ENCODE data around the gene EMC8. TPM values are rescaled to one million over a fixed set of nuclear protein-coding genes. Genes with fewer than 3 reads are reported as not detected.

The EMC8 gene
- total and polyA plus RNA-seq, 2 donors (not counting 1 experiment from before 2014, with no cell fraction given), result 22.1 to 33.1 TPM

DNA sequence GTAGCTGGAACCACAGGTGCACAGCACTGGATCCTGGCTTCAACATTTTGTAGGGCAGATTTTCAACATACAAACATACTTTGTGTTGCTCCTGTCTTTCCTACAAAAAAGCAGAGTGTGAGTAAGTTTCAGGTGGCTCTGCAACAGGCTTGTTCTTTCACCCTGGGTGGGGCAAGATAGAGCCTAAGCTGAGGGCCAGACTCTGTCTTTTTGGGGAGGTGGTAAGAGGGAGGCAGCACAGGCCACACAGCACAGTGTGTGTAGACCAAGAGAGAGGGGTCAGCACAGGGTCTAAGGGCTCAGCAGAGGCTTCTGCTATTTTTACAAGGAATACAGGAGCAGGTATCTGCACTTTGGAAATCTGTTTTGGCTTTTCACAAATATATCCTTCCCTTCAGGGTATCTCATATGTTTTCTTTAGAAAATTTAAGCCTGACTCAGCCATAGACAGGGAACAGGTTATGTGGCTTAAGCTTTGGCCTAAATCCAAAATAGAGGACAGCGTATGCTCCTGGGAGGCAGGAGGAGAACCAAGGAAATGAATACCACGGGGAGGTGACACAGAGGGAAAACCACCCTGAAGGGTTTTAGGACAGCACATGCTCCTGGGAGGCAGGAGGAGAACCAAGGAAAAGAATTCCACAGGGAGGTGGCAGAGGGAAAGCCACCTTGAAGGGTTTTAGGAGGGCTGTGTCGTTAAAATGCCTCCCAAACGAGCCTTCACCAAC is 21.6 kb downstream of the EMC8 start:
- Histone ChIP-seq H3K4me1 (ENCODE audit: control insufficient read depth in 2 of 2, insufficient read depth in 2 of 2, low read length in 2 of 2) (no peaks in the 10 kb centered on the region), H3K79me2 (ENCODE audit: control insufficient read depth, insufficient read depth, low read length) (no peaks in the 10 kb centered on the region), H3K9ac (ENCODE audit: low read length) (no peak overlapping the region), H4K20me1 (ENCODE audit: control insufficient read depth, insufficient read depth, low read length, poor library complexity, severe bottlenecking) (peaks cover 16% of the 10 kb centered on the region), H3K4me3 (ENCODE audit: control extremely low read depth in 1 of 5, extremely low read depth in 1 of 5, insufficient read depth in 1 of 5, low read depth in 2 of 5, low read length in 4 of 5) (no peak overlapping the region), H2AFZ (ENCODE audit: insufficient read depth, low read depth, low read length, poor library complexity, severe bottlenecking) (no peak overlapping the region), H3K27ac (ENCODE audit: low read length in 2 of 2) (no peak overlapping the region), H3K9me3 (ENCODE audit: control extremely low read depth in 1 of 3, control insufficient read depth in 2 of 3, insufficient read depth in 1 of 3, low read length in 2 of 3) (no peaks in the 10 kb centered on the region), H3K27me3 (replicated peaks in 1 of 4; ENCODE audit: control extremely low read depth in 1 of 4, control insufficient read depth in 3 of 4, insufficient read depth in 4 of 4, low read length in 3 of 4) (no peaks in the 10 kb centered on the region), H3K4me2 (replicated peaks; ENCODE audit: low read depth, low read length, poor library complexity, severe bottlenecking) (no peak overlapping the region), H3K36me3 (replicated peaks in 1 of 2; ENCODE audit: control extremely low read depth in 1 of 2, control insufficient read depth in 1 of 2, extremely low read depth in 1 of 2, insufficient read depth in 2 of 2, low read length in 1 of 2) (peaks cover 0 to 56% of the 10 kb centered on the region in 2 experiments)
- DNase-seq, result no peak
- Mint-ChIP-seq H3K4me3 (no peak overlapping the region), H3K27me3 (no peaks in the 10 kb centered on the region), H3K27ac (no peak overlapping the region), H3K9me3 (ENCODE audit: insufficient read depth) (no peaks in the 10 kb centered on the region), H3K4me1 (no peaks in the 10 kb centered on the region)
- ATAC-seq (ENCODE audit: low read depth), result no peak
- intact Hi-C loops (cut with micrococcal nuclease), result no loop called here
- ChIA-PET POLR2A (no interaction called here), CTCF (interaction anchor here (1.3 kb wide), 1 partner anchor 20 kb away, joined by 7 read pairs; no protein-coding TSS in a partner anchor)
- 77% methylated on average over 3 of the region's 4 CpGs for WGBS (ENCODE audit: insufficient coverage)
- TF ChIP-seq, protein P1, sequence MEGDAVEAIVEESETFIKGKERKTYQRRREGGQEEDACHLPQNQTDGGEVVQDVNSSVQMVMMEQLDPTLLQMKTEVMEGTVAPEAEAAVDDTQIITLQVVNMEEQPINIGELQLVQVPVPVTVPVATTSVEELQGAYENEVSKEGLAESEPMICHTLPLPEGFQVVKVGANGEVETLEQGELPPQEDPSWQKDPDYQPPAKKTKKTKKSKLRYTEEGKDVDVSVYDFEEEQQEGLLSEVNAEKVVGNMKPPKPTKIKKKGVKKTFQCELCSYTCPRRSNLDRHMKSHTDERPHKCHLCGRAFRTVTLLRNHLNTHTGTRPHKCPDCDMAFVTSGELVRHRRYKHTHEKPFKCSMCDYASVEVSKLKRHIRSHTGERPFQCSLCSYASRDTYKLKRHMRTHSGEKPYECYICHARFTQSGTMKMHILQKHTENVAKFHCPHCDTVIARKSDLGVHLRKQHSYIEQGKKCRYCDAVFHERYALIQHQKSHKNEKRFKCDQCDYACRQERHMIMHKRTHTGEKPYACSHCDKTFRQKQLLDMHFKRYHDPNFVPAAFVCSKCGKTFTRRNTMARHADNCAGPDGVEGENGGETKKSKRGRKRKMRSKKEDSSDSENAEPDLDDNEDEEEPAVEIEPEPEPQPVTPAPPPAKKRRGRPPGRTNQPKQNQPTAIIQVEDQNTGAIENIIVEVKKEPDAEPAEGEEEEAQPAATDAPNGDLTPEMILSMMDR (IDR thresholded peaks at IDR 0.05), result no peak
- no peak for TF ChIP-seq EZH2 (IDR thresholded peaks at IDR 0.05; ENCODE audit: borderline replicate concordance, insufficient read depth, low read depth, low read length, poor library complexity, severe bottlenecking)

GRCh38 chr16:85774811-85775210 is 24.5 kb downstream of the EMC8 start:
- TF ChIP-seq, protein P1 (IDR thresholded peaks at IDR 0.05), result no peak
- TF ChIP-seq EZH2 (IDR thresholded peaks at IDR 0.05; ENCODE audit: borderline replicate concordance, insufficient read depth, low read depth, low read length, poor library complexity, severe bottlenecking), result no peak
- POLR2A ChIA-PET, result no interaction called here
- CTCF ChIA-PET, result no interaction called here
- Mint-ChIP-seq H3K4me1 (no peaks in the 10 kb centered on the region), H3K27me3 (no peaks in the 10 kb centered on the region), H3K27ac (no peak overlapping the region), H3K4me3 (no peak overlapping the region), H3K9me3 (ENCODE audit: insufficient read depth) (no peaks in the 10 kb centered on the region)
- H3K79me2 ChIP-seq (ENCODE audit: control insufficient read depth, insufficient read depth, low read length), result no peaks in the 10 kb centered on the region
- no peak overlapping the region for H3K4me3 ChIP-seq (ENCODE audit: control extremely low read depth in 1 of 5, extremely low read depth in 1 of 5, insufficient read depth in 1 of 5, low read depth in 2 of 5, low read length in 4 of 5)
- H3K27ac ChIP-seq (ENCODE audit: low read length in 2 of 2), result no peak overlapping the region
- no peaks in the 10 kb centered on the region for H3K9me3 ChIP-seq (ENCODE audit: control extremely low read depth in 1 of 3, control insufficient read depth in 2 of 3, insufficient read depth in 1 of 3, low read length in 2 of 3)
- no peak overlapping the region for H3K4me2 ChIP-seq (replicated peaks; ENCODE audit: low read depth, low read length, poor library complexity, severe bottlenecking)
- no peaks in the 10 kb centered on the region for H4K20me1 ChIP-seq (ENCODE audit: control insufficient read depth, insufficient read depth, low read length, poor library complexity, severe bottlenecking)
- no peaks in the 10 kb centered on the region for H3K27me3 ChIP-seq (replicated peaks in 1 of 4; ENCODE audit: control extremely low read depth in 1 of 4, control insufficient read depth in 3 of 4, insufficient read depth in 4 of 4, low read length in 3 of 4)
- intact Hi-C loops (cut with micrococcal nuclease), result no loop called here
- no peak overlapping the region for H2AFZ ChIP-seq (ENCODE audit: insufficient read depth, low read depth, low read length, poor library complexity, severe bottlenecking)
- no peak overlapping the region for H3K9ac ChIP-seq (ENCODE audit: low read length)
- no peaks in the 10 kb centered on the region for H3K4me1 ChIP-seq (ENCODE audit: control insufficient read depth in 2 of 2, insufficient read depth in 2 of 2, low read length in 2 of 2)
- ATAC-seq (ENCODE audit: low read depth) (no peak), DNase-seq (no peak)
- 98% methylated on average over 7 of the region's 8 CpGs for WGBS (ENCODE audit: insufficient coverage)
- H3K36me3 ChIP-seq (replicated peaks in 1 of 2; ENCODE audit: control extremely low read depth in 1 of 2, control insufficient read depth in 1 of 2, extremely low read depth in 1 of 2, insufficient read depth in 2 of 2, low read length in 1 of 2), result peaks cover 0 to 28% of the 10 kb centered on the region in 2 experiments
